Medulla oblongata (tissue), 1 donor: ENCODE data around the gene THSD7A.
A peak's percentile ranks its signal among the peaks of the same experiment; 100 is the strongest.
"Not testable (repeated sequence)": the region's sequence is repeated elsewhere in the genome, so short reads cannot be mapped to it uniquely, and the experiment has no call there.

Experiments used
- DNase-seq: peaks from one replicate; pipeline ENCODE4 v3.0.0-alpha.2; 2015; ENCODE audit errors: extremely low spot score

Gene THSD7A

DNA sequence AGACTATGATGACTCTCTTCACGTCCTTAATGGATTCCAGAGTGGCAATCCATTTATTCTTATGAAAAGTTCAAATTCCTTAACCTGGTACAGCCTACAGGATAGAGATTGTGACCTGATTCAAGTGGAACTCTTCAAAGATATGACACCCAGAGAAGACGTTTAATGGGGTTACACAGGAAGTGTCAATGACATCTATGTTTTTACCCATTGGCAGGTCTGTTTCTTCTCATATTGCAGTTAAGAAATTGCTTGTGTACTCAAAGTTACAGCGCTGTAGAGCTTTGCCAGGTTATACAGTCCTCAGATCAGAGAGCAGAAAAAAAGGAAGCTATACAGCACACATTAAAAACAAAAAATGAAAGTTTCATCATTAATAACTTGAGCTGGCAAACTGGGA is 367.4 kb downstream of the THSD7A start:
- no peak for DNase-seq

DNA sequence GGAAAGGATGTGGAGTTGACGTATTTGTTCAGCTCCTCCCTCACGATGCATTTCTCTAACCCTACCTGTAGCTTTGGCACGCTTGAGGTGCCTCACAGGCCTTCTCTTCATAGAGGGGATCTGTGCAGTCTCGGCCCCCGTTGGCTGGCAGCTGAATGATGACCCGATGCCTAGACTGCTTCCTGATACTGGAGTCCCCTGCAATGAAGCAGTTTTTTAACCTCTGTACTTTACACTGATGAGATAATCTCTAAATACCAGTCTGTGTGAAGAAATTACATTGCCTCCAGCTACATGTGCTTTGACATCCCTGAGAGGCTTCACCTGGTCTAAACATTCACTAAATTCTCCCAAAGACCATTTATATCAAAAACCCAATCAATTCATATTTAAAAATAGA is 370.1 kb downstream of the THSD7A start:
- no peak for DNase-seq

DNA sequence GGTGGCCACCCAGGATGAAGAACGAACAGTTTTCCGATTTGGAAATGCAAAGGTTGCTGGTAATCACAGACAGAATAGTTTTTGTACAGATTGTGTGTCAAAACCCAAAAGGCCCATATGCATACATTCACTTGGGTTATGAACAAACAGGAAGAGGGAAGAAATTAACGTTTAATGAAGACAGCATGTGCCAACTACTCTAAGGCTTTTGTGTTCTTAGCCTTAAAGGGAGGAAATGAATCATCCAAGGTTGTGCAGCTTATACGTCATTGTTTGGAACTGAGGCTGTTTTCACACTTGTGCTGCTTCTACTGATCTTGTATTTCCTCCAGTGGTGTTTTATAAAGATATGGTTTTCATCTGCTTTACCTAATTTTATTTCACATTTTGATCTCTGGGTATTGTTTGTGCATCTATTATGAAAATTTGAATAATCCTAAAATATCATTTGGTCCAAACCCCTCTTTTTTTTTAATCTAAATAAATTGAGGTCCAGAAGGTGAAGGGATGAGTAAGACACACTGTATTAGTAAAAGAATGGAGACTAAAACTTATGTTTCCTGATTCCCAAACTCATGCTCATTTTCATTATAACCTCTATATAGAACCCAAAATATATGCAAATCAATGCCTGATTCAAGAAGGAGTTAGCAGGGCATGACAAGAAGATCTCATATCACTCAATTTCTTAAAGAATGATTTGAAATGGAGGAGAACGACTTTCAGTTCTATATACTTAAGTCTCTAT is 373.1 kb downstream of the THSD7A start:
- no peak for DNase-seq

DNA sequence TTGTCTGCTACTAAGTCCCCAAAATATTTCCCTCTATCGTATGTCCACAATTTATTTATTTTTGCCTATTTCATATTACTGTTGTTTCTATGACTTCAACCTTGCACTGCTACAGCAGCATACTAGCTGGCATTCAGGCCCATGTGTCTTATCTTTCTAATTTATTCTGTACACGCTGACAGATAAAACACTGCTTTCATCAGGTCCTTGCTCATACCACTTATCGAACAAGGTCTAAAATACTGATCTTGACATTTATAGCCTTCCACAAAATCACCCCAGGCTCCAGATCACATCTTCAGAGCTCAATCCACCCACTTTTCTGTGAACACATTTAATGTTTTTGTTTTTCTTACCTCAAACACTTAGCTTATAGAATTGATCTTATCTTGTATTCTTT is 374.6 kb downstream of the THSD7A start:
- no peak for DNase-seq

DNA sequence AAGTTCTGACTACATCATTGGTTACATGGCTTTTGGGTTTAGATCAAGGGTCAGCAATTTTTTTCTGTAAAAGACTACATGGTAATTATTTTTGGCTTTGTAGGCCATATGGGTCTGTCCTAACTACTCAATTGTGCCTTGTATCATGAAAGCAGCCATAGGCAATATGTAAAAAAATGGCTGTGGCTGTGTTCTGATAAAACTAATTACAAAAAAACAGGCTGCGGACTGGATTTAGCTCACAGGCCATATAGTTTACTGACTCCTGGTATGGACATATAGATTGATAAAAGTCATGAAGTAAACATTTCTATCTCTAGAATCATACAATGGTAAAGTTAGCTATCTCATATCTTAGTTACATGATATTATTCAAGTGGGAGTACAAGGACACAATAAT is 375.4 kb downstream of the THSD7A start:
- no peak for DNase-seq

DNA sequence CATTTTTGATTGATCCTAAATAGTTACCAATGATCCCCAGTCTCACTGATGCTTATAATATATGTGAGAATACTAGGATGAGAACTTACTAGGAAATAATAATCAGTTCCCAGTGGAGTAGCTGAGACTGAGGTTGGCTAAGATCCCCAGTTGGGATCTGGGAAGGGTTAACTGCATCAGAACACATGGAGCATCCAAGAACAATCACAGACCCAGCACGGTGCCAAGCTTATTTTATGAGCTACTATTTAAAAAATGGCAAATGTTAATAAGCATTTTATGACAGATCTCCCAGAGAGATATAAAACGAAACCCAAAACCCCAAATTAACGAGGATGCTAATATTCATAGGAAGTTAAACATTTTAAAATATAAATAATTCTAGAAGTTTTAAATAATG is 379.5 kb downstream of the THSD7A start:
- DNase-seq = no peak

DNA sequence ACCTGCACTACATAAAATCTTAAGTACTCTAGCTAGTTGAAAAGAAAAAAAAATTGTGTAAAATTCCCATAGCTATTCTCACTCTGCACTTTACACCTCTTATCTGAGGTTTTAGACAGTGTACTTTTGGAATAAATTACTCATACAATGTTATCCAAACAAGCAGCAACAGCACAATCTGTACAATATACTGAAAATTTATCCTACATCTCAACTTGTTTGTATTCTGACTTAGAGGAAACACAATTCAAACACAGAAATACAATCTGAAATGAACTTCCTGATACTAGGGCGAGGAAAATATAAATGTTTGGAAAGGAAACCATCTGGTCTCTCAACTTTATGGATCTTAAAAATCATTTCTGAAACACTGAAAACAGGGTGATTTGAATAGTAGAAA is 381.7 kb downstream of the THSD7A start:
- DNase-seq = no peak

DNA sequence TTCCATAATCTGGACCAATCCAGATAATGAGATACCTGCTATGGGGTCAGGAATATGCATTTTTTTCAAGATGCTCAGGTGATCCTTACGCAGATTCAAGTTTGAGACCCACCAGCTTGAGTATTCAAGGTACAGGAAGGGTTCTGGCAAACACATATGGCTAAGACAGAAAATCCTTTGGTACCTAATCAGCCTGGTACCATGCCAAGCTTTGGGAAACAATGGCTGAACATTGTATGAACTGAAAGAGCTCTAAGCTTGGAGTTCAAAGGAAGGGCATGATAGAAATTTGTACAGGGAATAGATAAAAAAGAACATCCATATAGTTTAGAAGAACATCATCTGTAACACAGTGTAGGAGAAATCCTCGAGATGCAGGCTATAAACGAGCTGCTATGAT is 382.7 kb downstream of the THSD7A start:
- no peak for DNase-seq

DNA sequence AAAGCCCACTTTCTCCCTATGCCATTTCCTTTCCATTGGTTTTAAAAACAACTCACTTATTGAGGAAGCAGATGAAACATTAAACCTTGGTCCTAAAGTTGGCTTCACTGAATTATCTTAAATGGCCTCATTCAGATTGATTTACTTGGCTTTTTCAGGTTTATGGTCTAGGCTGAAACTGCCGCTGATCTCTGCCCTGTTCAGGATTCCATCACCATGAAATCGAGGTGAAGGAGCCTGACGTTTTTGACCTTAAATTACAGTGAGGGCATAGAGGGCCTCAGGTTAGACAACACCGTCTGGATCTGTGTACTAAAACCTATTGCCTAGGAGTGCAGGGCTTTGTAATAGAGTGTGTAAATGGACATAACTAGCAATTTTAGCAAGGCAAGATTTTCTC is 383.7 kb downstream of the THSD7A start:
- no peak for DNase-seq

DNA sequence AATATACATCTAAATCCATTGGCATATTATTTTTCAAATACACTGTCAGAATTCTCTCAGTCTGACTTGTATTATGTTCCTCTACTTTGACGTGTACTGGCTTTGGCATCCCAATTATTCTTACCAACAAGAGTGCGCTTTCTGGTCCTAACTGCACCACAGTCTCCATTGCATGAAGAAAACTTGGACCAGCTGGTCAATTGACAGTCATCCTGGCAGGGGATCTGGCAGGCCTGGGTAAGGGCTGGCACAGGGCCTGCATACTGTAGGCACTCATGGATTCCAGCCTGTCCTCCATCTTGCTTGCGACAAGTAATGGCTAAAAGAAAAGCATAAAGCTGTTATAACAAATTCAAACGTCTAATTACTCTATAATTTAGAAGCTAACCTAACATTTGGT is 384.9 kb downstream of the THSD7A start:
- DNase-seq = no peak

DNA sequence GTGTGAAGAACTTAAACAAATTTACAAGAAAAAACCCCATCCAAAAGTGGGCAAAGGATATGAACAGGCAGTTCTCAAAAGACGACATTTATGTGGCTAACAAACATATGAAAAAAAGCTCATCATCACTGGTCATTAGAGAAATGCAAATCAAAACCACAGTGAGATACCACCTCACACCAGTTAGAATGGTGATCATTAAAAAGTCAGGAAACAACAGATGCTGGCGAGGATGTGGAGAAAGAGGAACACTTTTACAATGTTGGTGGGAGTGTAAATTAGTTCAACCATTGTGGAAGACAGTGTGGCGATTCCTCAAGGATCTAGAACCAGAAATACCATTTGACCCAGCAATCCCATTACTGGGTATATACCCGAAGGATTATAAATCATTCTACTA is 388.1 kb downstream of the THSD7A start:
- not testable (repeated sequence) for DNase-seq

DNA sequence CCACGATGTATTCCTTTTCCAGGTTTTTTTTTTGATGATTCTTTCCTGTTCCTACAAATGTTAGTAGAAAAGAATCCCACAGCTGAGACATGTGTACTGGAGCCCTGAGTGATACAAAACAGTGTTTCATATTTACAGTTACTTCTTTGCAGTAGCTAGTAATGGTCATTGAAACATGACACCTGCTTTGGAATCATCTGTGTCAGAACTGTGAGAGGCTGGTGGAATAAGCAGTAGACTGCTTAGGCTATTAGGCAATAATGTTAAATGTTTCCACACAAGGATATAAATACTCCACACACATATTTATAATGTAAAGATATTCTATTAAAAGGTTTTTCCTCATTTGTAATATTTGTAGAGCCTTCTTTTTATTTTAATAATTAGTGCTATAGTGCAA is 394.0 kb downstream of the THSD7A start:
- DNase-seq = no peak

DNA sequence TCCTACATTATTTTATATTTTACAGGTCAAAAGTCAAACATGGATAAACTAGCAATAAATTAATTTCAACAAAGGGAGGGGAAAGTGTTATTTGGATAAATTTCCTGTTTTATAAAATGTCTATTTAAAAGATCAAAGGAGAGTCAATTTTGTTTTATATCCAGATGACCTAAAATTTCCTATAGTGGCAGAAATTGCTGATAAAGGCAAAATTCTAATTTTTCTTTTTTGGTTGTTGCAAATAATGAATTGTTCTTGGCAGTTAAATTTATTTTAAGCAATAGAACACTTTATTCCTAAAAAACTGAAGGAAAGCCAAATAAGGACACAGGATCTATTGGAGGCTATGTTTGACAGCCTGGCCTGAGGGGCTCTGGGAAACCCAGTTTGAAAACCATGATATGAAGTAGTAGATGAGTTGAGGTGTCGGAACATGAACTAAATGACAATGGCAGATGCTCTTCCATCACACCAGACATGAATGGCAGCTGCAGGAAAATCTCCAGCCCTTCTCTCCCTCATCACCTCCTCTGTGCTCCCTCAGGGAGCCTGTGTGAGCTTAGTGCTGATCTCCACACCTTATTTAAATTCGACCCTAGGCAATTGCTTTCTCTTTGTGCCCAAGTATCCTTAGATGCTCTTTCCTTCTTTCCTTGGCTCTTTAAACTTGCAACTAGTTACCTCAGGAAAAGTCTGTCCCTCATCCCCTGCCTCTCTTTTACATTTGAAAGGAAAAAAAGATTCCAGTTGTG is 395.0 kb downstream of the THSD7A start:
- no peak for DNase-seq

DNA sequence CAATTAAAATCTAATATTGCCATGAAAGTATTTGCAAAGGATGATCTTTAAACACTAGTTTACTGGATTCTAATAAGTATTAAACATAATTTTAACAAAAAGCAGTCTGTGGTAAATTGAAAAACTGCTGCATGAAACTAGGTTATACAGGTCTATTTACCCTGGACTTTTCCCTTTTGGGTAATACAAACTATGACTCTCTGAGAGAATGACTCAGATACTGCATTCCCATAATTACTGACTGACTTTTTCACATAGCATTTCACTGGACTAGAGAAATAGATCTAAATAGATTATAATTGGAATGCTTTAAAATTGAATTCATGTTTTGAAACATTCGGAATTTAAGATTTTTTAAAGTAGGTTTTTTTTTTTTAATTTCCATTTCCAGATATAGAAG is 395.7 kb downstream of the THSD7A start:
- no peak for DNase-seq

DNA sequence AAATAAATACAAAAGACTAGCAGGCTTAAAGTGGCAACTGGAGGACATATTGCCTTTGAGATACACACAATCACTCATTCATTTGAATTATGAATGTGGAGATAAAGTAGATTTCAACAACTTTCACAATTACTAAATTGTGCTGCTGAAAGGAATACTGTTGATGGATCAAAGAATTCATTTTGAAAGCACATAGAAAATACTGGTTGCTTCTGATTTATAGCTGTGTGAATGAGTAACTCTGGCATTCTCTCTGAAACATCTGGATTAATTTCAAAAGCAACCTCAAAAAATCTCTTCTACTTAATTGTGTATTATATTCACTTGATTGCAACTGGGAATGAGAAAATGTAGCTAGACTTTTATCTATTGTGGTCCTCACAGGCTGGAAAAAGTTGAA is 397.6 kb downstream of the THSD7A start:
- no peak for DNase-seq

DNA sequence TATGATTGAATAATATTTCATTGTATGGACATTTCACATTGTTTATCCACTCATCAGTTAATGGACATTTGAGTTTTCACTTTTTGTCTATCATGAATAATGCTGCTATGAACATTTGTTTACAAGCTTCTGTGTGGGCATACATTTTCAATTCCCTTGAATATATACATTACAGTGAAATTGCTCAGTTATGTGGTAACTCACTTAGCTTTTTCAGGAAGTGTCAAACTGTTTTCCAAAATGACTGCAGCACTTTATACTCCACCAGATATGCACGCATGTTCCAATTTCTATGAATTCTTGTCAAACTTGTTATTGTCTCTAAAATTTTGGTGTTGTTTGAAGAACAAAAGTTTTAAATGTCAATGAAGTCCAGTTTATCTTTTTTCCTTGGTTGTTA is 401.2 kb downstream of the THSD7A start:
- DNase-seq = no peak

DNA sequence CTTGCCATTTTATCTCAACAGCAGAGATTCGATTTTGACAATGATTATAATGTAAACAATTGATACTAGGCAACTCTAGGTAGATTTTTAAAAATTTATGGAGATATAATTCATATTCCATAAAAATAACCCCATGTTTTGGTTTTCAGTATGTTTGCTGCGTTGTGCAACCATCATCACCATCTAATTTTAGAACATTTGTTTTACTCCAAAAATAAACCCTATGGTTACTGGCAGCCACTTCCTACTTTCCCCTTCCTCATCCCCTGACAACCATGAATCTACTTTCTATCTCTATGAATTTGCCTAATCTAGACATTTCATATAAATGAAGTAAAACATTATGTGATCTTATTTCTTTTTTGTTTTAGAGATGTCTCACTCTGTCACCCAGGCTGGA is 401.9 kb downstream of the THSD7A start:
- no peak for DNase-seq

DNA sequence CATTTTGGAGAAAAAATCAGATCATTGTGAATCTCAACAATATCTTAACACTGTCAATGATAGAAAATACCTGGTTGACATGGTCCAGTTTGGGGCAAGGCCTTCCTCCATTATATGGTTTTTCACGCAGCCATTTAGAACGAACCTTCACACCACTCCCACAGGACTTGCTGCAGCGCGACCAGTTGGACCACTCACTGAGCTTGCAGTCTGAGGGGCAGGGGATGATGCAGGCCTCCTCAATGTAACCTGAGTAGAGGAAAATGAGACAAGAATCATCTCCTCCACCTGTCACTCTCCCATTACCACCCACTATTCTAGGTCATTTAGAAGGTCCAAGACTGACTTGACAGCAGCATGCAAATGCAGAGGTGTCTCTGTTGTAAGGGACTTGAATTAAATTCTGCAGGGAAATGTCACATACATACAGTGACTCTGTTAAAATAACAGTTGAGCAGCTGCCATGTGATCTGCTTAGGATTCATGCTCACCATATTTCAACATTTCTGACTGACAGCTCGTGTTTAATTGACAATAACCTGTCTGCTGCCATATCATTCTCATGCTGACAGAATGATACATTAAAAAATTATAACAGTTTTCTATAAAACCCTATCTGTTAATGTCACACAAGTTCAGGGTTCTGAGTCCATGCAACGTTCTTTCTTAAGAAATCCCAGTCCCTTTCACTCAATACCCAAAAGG is 403.0 kb downstream of the THSD7A start:
- DNase-seq = no peak

DNA sequence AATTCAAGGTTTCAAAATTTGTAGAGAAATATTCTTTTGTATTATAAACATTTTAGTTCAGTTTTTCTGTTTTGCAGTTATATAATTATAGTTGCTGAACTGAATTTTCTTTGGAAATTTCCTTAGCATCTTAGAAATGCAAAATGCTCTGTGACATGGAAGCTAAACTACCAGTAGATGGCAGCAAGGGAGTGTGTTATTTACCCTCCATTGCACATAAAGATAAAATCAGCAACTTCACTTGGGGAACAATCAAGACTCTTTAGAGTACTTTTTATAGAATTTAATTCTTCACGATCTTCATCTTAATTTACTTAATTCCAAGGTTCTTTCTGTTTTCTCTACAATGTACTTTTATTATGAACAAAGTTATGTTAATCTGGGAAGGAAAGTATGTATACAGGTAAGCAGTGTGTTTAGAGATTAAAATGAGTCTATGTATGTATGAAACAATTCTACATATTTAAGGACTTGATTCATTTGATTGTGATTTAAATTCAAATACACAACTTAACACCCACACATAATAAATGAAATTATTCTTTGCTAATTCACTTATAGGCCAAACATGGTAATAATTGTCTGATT is 404.2 kb downstream of the THSD7A start:
- peak; percentile 79 for DNase-seq

DNA sequence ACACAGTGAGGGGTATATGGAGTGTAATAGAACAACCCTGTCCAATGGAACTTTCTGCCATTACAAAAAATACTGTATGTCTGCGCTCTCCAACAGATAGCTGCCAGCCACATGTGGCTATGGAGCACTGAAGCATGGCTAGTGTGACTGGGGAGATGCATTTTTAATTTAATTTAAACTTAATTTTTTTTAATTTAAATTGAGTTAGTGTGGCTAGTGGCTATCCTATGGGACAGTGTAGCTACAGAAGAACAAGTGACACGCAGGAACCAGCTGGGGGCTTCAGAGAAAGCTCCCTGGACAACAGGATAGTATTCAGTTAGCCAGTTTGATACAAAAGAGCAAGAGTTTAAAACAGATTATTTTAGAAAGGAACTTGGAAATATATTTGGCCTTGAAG is 408.0 kb downstream of the THSD7A start:
- no peak for DNase-seq

DNA sequence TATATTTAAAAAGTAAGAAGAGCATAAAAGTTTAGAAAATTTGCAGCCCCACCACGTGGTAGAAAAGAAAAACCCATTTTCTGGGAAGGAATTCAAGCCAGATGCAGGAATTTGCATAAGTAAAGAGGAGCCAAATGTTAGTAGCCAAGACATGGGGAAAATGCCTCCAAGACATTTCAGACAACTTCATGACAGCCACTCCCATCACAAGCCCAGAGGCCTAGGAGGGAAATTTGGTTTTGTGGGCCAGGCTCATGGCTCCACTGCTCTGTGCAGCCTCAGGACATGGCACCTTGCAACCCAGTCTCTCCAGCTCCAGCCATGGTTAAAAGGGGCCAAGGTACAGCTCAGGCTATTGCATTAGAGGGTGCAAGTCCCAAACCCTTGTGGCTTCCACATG is 411.9 kb downstream of the THSD7A start:
- DNase-seq = no peak

DNA sequence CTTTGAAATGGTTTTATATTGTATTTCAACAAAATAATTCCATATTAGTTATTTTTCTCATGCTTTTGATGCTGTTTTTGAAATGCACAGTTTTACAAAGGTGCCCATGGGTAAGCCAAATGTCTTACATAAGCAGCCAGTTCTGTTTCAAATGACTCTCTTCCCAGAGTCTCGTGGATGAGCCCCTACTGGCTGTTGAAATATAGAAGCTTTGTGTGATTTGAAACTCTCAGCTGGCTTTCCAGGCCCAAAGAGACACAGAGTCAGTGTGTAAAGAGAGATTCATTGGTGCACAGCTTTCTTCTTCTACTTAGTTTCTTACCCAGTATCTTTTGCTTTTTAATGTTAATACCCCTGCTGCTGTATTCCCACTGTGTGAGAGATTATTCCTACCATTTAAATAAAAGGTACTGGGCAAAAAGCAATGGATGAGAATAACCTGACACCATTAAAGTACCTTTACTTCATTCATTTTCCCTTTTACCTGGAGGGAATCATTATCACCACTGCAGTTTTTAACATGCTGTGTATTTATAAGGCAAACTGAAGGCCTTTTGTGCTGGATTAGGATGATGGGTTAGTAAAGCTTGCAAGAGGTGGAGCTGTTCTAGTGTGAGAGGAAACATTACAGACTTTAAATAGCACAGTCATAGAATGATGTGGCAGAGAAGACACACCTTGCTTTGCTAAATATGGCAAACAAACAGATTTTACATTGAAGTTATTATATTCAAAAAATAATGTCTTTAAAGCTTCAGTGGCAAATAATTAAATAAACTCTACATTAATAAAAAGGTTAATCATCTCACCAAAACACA is 415.1 kb downstream of the THSD7A start:
- DNase-seq = peak; percentile 77
